ENCODE results near the gene CTNNB1. TPM values are rescaled to one million over a fixed set of nuclear protein-coding genes. Genes with fewer than 3 reads are reported as not detected.

The CTNNB1 gene
- total and polyA plus RNA-seq, 2 of the 13 experiments (the other 11 are each of a cell fraction or from before 2014, with no cell fraction given): 398 to 489 TPM

- BruUV-seq (replicated peaks): no TSS peak
- Histone ChIP-seq H3K36me3 (replicated peaks in 1 of 2; ENCODE audit: control insufficient read depth in 1 of 2, insufficient read depth in 2 of 2, low read length in 2 of 2) (no peaks in the 10 kb centered on the region), H3K27me3 (ENCODE audit: control insufficient read depth in 1 of 2, insufficient read depth in 2 of 2, low read length in 2 of 2) (peaks cover 0 to 5% of the 10 kb centered on the region in 2 experiments; a peak in 1 of 5 replicates), H3K9ac (ENCODE audit: insufficient read depth, low read depth, low read length) (no peak overlapping the region), H3K27ac (ENCODE audit: extremely low read length, insufficient read depth, low read length) (no peak overlapping the region), H3K4me3 (replicated peaks in 1 of 3; ENCODE audit: insufficient read depth in 1 of 3, low read depth in 2 of 3, low read length in 3 of 3) (no peak overlapping the region), H3K9me3 (ENCODE audit: low read length) (no peaks in the 10 kb centered on the region), H3K4me2 (ENCODE audit: low read depth, low read length) (no peak overlapping the region), H3K4me1 (ENCODE audit: insufficient read depth, low read length) (no peaks in the 10 kb centered on the region), H4K20me1 (ENCODE audit: insufficient read depth, low read length) (no peaks in the 10 kb centered on the region), H3K79me2 (ENCODE audit: insufficient read depth, low read length) (no peaks in the 10 kb centered on the region), H2AFZ (ENCODE audit: low read length) (no peak overlapping the region)
- in situ Hi-C loops (cut with HindIII; ENCODE audit: extremely low pct_ligation_motif_present, low pct_unique_long_range_greater_than_20kb): no loop called here
- DNase-seq (ENCODE audit: low spot score): no peak
- intact Hi-C loops (cut with micrococcal nuclease; ENCODE audit: unreplicated experiment): no loop called here
- no peak for FAIRE-seq
- TF ChIP-seq KLF15 (CRISPR knock-in tag; IDR thresholded peaks at IDR 0.05; ENCODE audit: borderline replicate concordance) (no peak), ZNF367 (CRISPR knock-in tag; IDR thresholded peaks at IDR 0.05; ENCODE audit: borderline replicate concordance) (no peak), SP2 (CRISPR knock-in tag; IDR thresholded peaks at IDR 0.05) (no peak), TP53 (CRISPR knock-in tag; conservative IDR thresholded peaks at IDR 0.05) (no peak), THYN1 (CRISPR knock-in tag; IDR thresholded peaks at IDR 0.05; ENCODE audit: borderline replicate concordance, low read depth) (no peak)
- ChIA-PET CTCF (ENCODE audit: low intra/inter-chr PET ratio, low total read pairs) (no interaction called here), POLR2A (no interaction called here)
- no peak for ATAC-seq
- WGBS (ENCODE audit: low lambda C conversion rate): 30% methylated on average over 3 of the region's 5 CpGs
Observed at GRCh38 chr3:41182504-41183059, 16.7 kb upstream of the CTNNB1 start.

- ChIA-PET CTCF (ENCODE audit: low intra/inter-chr PET ratio, low total read pairs) (no interaction called here), POLR2A (no interaction called here)
- Histone ChIP-seq H4K20me1 (ENCODE audit: insufficient read depth, low read length) (no peaks in the 10 kb centered on the region), H3K27me3 (ENCODE audit: control insufficient read depth in 1 of 2, insufficient read depth in 2 of 2, low read length in 2 of 2) (no peaks in the 10 kb centered on the region), H3K4me1 (ENCODE audit: insufficient read depth, low read length) (no peaks in the 10 kb centered on the region), H3K9me3 (ENCODE audit: low read length) (no peaks in the 10 kb centered on the region), H3K79me2 (ENCODE audit: insufficient read depth, low read length) (no peaks in the 10 kb centered on the region), H3K4me3 (replicated peaks in 1 of 3; ENCODE audit: insufficient read depth in 1 of 3, low read depth in 2 of 3, low read length in 3 of 3) (no peak overlapping the region), H3K4me2 (ENCODE audit: low read depth, low read length) (no peak overlapping the region), H3K9ac (ENCODE audit: insufficient read depth, low read depth, low read length) (no peak overlapping the region), H3K27ac (ENCODE audit: extremely low read length, insufficient read depth, low read length) (no peak overlapping the region), H2AFZ (ENCODE audit: low read length) (no peak overlapping the region), H3K36me3 (replicated peaks in 1 of 2; ENCODE audit: control insufficient read depth in 1 of 2, insufficient read depth in 2 of 2, low read length in 2 of 2) (no peaks in the 10 kb centered on the region)
- in situ Hi-C loops (cut with HindIII; ENCODE audit: extremely low pct_ligation_motif_present, low pct_unique_long_range_greater_than_20kb) (no loop called here), intact Hi-C loops (cut with micrococcal nuclease; ENCODE audit: unreplicated experiment) (no loop called here)
- no peak for FAIRE-seq
- WGBS (ENCODE audit: low lambda C conversion rate): 0% methylated on average over 1 of the region's 1 CpG
- DNase-seq (ENCODE audit: low spot score): no peak
- no peak for ATAC-seq
- no TSS peak for BruUV-seq (replicated peaks)
- TF ChIP-seq ZNF615 (CRISPR knock-in tag; IDR thresholded peaks at IDR 0.05; ENCODE audit: borderline replicate concordance) (no peak), SRY (CRISPR knock-in tag; IDR thresholded peaks at IDR 0.05) (no peak), TP53 (CRISPR knock-in tag; conservative IDR thresholded peaks at IDR 0.05) (no peak), NR2F6 (IDR thresholded peaks at IDR 0.05) (no peak), NR2F6 (CRISPR knock-in tag; IDR thresholded peaks at IDR 0.05) (no peak), TIGD3 (CRISPR knock-in tag; IDR thresholded peaks at IDR 0.05; ENCODE audit: borderline replicate concordance) (no peak), ZNF773 (CRISPR knock-in tag; IDR thresholded peaks at IDR 0.05; ENCODE audit: borderline replicate concordance) (no peak), GABPB1 (CRISPR knock-in tag; IDR thresholded peaks at IDR 0.05) (no peak), ZNF614 (CRISPR knock-in tag; IDR thresholded peaks at IDR 0.05; ENCODE audit: borderline replicate concordance) (no peak), ZNF768 (CRISPR knock-in tag; IDR thresholded peaks at IDR 0.05) (no peak), ZNF589 (CRISPR knock-in tag; conservative IDR thresholded peaks at IDR 0.05) (no peak), EEA1 (CRISPR knock-in tag; IDR thresholded peaks at IDR 0.05; ENCODE audit: borderline replicate concordance) (no peak), HMGXB4 (CRISPR knock-in tag; IDR thresholded peaks at IDR 0.05; ENCODE audit: borderline replicate concordance in 1 of 2, low read depth in 1 of 2) (no peak)
Observed at GRCh38 chr3:41184394-41184793, 14.9 kb upstream of the CTNNB1 start.

Measured in HepG2 (cell line).